GM18508 (cell line): Measurements from ENCODE around the gene CHURC1.

ENCODE experiments used
- ATAC-seq: cut with Tn5 transposase; IDR thresholded peaks from one replicate; pipeline ENCODE4 v1.9.1; 2021; ENCODE audit warnings: moderate number of reproducible peaks; ENCODE audit not compliant: insufficient read depth, unreplicated experiment

The CHURC1 gene

DNA sequence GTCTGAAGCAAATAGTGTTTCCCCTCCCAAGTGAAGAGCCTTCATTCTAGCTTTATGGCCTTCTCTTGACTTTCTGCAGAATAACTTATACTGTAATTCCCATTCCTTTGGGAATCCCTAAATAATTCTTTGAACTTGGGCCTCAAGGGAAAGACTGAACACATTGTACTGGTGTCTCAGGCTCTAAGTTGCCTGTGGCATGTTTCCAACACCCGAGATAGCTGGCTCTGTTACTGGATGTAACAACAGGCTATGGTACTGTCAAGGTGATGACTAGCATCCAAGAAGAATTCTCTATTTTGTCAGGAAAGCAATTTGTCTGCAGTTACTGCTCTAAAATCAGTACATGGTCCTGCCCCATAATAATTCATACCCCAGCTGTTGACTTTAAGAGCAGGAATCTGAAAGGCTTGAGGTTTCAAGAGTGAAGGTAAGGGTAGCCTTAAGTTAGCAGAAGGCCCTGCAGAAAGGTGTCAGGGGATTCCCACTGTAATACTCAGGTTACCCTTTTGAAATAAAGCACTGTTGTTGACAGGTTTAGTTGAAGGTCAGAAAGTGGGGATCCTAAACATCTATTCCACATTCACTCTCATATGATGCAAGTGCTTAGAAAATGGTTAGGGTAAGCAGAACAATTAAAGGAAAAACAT, 23.0 kb downstream of the CHURC1 start:
- ATAC-seq = no peak

GRCh38 chr14:64937821-64938193, 23.6 kb downstream of the CHURC1 start:
- ATAC-seq = no peak

DNA sequence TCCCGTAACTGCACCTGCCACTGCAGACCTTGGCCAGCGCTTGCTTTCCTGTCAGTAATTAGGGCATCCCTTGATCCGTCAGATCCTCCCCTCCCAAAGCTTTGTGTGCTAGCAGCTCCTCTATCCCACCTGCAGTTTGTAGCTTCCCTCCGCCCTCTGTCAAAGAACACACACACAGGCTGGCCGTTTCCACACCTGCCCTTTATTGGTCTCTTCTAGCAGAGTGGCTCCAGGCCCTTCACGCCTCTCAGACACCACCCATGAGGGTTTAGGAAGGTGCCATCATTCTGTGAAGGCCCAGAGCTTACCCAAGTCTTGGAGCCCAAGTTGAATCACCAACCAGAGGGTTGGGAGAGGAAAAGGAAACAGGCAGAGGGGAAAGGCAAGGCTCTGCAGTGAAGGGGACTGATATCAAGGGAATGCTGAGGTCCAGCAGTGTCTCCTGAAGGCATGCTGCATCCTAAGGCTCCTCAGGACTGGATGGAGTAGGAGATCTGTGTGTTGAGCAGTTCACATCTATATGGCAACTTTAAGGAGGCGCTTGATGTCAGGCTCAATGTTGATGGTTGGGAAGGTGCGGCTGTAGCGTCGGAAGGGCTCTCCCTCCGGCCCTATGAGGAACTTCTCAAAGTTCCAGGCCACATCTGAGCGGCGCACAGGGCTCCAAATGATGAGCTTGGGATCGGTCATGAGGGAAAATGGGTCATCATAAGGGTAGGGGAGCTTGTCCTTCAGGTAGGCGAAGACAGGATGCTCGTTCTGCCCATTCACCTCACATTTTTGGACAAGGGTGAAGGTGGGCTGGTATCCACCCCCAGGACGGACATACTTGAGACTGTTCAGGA, 24.9 kb downstream of the CHURC1 start:
- no peak for ATAC-seq

DNA sequence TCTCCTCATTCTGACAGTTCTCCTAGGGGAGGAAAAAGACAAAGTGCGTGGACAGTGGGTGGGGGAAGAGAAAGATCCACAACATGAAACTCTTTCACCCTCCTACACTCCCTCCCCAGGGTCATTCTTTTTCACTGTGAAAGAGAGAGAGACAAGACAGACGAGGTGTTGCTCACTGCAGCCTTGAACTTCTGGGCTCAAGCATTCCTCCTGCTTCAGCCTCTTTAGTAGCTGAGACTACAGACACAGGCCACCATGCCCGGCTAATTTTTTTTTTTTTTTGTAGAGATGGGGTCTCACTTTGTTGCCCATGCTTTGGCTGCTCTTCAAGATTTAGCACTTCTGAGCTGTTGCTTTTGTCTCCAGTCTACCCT, 25.5 kb downstream of the CHURC1 start:
- ATAC-seq = no peak

DNA sequence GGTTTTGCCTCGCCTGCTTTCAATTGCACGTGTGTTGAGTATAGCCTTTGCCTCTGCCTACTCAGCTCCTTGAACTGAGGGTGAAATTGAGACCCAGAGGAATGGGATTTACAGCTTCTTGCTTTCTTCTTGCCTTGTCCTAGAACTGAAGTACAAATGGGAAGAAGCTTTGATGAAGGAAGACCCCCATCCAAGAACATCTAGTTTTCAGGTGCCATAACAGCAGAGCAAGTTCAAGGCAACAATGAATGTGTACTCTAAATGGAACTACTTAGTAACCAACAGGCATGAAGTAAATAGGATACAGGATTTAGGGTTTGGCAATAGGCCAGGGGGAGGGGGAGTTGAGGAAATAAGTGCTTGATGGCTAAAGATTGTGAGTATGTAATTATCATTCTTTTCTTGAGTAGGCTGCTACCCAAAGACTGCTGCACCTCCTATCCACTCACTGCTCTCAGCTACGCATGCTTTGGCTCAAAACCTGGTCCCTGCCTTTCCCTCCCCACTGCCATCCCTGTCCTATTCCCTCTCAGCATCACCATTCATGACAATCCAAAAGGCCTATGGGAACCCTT, 26.2 kb downstream of the CHURC1 start:
- ATAC-seq = no peak

- ATAC-seq = no peak
These were observed 28.4 kb downstream of the CHURC1 start, which contains the start of gene GPX2 for GRCh38 chr14:64942531-64943111. GPX2 (minus strand) TSS chr14:64942745; CDS start chr14:64942726, 19 bp downstream.

DNA sequence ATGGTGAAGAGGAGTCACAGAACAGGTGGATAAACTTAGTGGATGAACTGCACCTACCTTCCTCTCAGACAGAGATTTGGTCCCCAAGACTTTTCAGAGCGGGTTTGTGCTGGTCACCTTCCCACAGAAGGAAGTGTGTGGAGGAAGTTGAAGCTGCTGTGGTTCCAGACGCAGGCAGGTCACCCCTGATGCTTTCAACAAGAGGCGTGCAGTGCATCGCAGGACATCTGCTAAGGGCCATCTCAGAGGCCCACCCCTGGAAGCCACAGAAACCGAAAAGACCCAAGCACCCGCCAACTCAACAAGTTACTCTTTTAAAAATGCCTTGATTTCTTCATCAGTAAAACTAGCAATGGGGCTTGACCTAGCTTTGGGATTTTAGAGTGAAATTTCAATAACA, 29.3 kb downstream of the CHURC1 start:
- no peak for ATAC-seq

GRCh38 chr14:64944041-64944440, 29.8 kb downstream of the CHURC1 start:
- ATAC-seq = no peak

GRCh38 chr14:64944861-64945260, 30.6 kb downstream of the CHURC1 start:
- ATAC-seq = no peak

DNA sequence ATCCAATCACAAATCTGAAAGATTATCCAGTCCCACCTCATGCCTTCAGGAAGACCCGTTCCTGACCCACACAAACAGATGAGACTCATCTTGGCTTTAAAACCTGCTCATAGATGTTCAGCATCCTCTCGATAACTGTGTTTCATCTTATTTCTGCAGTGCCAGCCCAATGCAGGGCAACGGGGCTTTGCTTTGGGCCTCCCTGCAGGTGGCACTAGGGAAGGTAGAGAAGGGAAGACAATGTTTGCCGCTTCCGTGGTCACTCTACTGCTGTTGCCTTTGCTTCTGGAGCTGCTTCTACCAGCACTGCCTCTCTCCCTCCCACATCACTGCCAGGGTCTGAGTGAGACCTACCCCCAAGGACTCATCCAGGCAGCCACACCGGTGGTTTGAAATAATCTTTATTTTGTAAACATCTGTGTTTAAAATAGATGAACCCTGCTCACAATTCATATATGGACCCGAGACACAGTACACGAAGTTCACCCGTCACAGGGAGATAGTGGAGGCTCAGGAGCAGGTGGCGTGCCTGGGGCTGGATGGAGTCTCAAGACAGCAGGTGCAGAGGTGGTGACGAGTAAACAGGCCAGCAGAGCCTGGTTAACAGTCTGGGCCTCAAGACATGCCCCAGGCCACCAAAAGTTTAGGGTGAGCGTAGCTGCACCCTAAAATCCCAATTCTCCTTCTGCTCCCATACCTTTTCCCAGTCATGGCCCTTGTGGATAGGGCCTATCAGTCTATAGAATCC, 31.4 kb downstream of the CHURC1 start:
- ATAC-seq = no peak

- no peak for ATAC-seq
These were observed 32.2 kb downstream of the CHURC1 start for GRCh38 chr14:64946310-64947045.

DNA sequence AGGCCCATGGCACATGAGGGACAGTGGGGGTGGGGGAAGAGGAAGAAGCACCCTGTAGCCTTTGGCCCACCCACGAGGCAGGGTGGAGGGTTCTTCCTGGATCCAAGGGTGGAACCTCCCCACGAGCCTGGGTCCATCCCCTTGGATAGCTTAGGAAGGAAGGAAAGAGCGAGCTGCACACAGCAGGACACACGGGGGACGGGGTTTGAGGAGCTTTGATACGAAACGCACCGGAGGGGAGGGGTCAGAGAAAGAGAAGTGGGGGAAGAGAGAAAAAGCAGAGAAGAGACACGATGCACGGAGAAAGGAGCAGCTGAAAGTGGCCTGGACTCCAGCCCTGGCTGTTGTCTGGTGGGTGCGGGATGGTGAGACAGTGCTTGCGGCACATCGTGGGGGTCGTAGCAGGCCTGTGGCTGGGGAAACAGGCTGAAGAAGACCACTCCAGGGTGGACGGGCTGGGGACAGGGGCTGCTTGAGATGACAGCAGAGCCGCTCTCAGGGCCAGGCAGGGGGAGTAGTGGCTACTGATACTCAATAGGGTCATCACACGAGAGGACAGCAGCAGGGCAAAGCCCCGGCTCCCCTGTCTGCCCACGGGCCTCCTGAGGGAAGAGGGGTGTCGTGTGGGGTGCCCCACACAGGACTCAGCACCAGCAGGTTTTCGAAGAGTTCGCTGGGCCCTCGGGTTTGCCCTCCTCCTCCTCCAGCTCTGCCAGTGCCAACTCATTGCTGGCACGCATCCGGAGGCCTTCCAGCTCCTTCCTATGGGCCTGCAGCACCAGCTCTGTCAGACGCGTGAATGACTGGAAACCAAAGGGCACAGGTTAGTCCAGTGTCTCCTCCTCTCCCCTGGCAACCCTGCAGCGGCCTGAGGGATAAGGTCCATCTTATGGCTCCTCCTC, 33.7 kb downstream of the CHURC1 start:
- no peak for ATAC-seq

DNA sequence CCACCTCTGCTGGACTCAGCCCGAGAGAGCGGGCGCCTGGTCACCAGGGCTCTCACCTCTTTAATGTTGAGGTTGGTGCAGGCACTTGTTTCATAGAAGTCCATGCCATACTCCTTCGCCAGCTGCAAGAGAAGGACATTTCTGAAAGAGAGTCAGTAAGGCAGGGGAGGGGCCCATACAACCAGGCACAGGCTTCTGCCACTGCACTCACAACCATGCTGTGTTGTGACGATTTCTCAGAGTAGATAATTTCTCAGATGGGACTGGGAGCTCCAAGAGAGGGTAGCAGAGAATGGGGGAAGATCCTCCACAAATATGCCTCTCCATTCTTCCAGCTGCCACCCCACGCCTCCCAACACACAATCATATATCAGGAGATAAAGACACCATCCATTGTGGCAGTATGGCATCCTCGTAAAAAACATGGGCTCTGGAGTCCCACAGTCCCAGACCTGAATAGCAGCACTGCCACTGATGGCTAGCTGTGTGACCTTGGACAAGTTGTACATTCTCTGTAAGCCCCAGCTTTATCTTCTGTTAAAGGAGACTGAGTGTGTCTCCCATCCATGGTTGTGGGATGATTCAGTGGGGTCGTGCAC, 34.5 kb downstream of the CHURC1 start:
- ATAC-seq = no peak

DNA sequence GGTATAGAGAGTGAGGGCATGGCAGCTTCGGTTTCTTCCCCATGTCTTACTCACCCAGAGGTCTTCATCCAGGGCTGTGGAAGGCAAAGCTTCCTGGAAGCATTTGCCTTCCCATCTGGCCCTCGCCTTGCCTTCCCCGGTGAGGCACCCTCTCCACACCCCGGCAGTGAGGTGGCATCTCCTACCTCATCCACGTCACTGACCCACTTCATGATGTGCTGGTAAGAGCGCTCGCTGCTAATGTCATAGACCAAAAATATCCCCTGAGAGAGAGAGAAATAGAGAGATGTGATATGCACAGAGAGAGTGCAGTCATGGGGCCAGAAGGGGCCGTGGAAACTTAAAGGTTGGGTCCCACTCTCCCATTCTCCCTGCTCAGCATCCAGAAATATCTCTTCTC, 36.6 kb downstream of the CHURC1 start:
- ATAC-seq = no peak

GRCh38 chr14:64951291-64951690, 37.0 kb downstream of the CHURC1 start:
- ATAC-seq = no peak

GRCh38 chr14:64951724-64952123, 37.5 kb downstream of the CHURC1 start:
- no peak for ATAC-seq

DNA sequence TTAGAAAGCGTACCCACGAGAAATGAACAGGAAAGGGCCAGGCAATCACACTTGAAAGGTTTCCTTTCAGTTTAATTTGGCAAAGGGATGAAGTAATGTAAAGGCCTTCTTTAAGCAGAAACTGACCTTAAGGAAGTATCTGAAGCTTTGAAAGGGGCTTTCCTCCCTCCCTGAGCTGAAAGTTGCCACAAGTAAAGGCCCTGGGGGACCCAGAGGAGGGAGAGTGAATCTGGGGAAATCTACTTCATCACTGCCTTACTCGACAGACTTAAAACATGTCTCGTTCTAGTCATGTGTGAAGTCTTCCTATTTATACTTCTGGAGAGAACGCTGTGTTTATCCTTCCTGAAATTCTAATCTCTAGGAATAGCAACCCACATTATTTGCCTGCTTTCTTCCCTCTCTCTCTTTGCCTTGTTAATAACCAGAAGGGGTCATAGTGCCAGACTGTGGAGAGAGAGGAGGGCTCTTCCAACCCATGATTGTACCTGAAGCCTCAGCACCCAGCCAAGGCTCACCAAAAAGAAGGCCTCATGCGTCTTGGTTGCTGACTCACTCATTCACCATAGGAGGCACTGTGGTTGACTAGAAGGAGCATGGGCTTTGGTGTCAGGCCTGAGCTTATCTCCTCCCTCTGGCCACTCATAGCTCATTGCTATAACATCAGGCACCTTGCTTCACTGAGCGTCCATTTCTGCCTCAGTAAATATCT, 38.5 kb downstream of the CHURC1 start:
- ATAC-seq = no peak

DNA sequence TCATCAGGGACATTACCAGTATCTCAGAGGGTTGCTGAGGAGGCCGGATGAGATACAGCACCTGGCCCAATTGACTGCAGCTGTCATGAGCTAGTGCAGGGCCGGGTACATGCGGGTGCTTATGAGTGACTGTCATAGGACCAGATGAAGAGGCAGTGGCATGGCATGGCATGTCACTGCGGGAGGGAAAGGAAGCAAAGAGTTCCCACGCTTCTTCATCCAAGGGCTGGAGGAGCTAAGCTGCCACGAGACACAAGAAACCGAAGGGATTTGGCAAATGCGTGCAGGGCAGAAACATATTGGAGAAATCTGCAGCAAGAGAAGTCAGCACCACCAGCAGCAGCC, 39.0 kb downstream of the CHURC1 start:
- ATAC-seq = no peak
